Activated CD4-positive, alpha-beta memory T cell treated with anti-CD3 and anti-CD28 coated beads, Interleukin-2, amount 10 ng/mL, durations not matched to agents 7 days and 5 days (primary cell): ENCODE data around the gene MCCC2. TPM values are rescaled to one million over a fixed set of nuclear protein-coding genes. Genes with fewer than 3 reads are reported as not detected.
"Not testable (repeated sequence)": the region's sequence is repeated elsewhere in the genome, so short reads cannot be mapped to it uniquely, and the experiment has no call there.

ENCODE experiments used
- CTCF ChIA-PET: fragments of 350-600 bp; sonication (Branson Sonifier 250); formaldehyde crosslinking; loops from one replicate; lab custom pipeline; 2021; ENCODE audit warnings: antibody characterized with exemption, inconsistent platforms; lab: Charles Lee
- POLR2A ChIA-PET: fragments of 350-600 bp; sonication (Branson Sonifier 250); formaldehyde crosslinking; loops from one replicate; lab custom pipeline; 2021; ENCODE audit warnings: antibody characterized with exemption; lab: Charles Lee
- DNase-seq: peaks from one replicate; pipeline ENCODE4 v3.0.0-alpha.2; 2020
- H3K27ac Mint-ChIP-seq: one replicate; pipeline ENCODE4 v1.8.0; 2021; ENCODE audit warnings: mild to moderate bottlenecking, mixed read lengths
- H3K27me3 Mint-ChIP-seq: one replicate; pipeline ENCODE4 v1.8.0; 2021; ENCODE audit warnings: mixed read lengths
- H3K36me3 Mint-ChIP-seq: one replicate; pipeline ENCODE4 v1.8.0; 2021; ENCODE audit warnings: low read depth, mixed read lengths
- H3K4me1 Mint-ChIP-seq: one replicate; pipeline ENCODE4 v1.8.0; 2021; ENCODE audit warnings: mixed read lengths
- H3K4me3 Mint-ChIP-seq: one replicate; pipeline ENCODE4 v1.8.0; 2021; ENCODE audit warnings: mild to moderate bottlenecking, mixed read lengths
- H3K9me3 Mint-ChIP-seq: one replicate; pipeline ENCODE4 v1.8.0; 2021; ENCODE audit warnings: mixed read lengths
- total RNA-seq, 2 experiments: library from RNA; stranded (reverse); gene quantifications; one replicate each; pipeline ENCODE4 v1.2.3, GENCODE V29; 2021

The MCCC2 gene
- total RNA-seq, 2 experiments from 2014 or later, result 34.9 to 36.2 TPM

DNA sequence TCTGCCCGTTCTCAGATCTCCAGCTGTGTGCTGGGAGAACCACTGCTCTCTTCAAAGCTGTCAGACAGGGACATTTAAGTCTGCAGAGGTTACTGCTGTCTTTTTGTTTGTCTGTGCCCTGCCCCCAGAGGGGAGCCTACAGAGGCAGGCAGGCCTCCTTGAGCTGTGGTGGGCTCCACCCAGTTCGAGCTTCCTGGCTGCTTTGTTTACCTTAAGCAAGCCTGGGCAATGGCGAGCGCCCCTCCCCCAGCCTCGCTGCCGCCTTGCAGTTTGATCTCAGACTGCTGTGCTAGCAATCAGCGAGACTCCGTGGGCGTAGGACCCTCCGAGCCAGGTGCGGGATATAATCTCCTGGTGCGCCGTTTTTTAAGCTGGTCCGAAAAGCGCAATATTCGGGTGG lies 22.8 kb downstream of the MCCC2 start:
- H3K36me3 Mint-ChIP-seq, result peaks cover 24% of the 10 kb centered on the region
- H3K4me1 Mint-ChIP-seq, CTCF ChIA-PET, H3K27me3 Mint-ChIP-seq, H3K9me3 Mint-ChIP-seq, H3K4me3 Mint-ChIP-seq, H3K27ac Mint-ChIP-seq: not testable (repeated sequence)
- POLR2A ChIA-PET, result interaction anchor here (1.5 kb wide), 1 partner anchor 9 kb away, joined by 6 read pairs; no protein-coding TSS in a partner anchor
- peak; percentile 35 for DNase-seq

DNA sequence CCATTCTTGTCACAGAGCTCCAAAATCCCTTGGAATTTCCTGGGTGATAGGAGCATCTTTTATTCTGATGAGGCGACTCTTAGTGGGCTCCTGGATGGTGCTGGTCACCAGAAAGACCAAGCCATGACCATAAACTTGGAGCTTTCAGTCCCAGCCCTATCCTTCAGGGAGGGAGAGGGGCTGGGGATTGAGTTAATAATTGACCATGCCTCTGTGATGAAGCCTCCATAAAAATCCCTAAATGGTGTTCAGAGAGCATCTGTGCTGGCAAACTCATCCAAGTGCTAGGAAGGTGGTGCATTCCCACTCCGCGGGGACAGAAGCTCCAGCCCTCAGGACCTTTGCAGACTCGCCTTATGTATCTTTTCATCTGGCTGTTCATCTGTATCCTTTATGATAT lies 28.7 kb downstream of the MCCC2 start:
- no peaks in the 10 kb centered on the region for H3K9me3 Mint-ChIP-seq
- POLR2A ChIA-PET, result no interaction called here
- H3K4me3 Mint-ChIP-seq, result no peak overlapping the region
- H3K27me3 Mint-ChIP-seq, result no peaks in the 10 kb centered on the region
- H3K36me3 Mint-ChIP-seq, result peaks cover 40% of the 10 kb centered on the region
- peaks cover 2% of the 10 kb centered on the region for H3K4me1 Mint-ChIP-seq
- no peak for DNase-seq
- CTCF ChIA-PET, result no interaction called here
- no peak overlapping the region for H3K27ac Mint-ChIP-seq

DNA sequence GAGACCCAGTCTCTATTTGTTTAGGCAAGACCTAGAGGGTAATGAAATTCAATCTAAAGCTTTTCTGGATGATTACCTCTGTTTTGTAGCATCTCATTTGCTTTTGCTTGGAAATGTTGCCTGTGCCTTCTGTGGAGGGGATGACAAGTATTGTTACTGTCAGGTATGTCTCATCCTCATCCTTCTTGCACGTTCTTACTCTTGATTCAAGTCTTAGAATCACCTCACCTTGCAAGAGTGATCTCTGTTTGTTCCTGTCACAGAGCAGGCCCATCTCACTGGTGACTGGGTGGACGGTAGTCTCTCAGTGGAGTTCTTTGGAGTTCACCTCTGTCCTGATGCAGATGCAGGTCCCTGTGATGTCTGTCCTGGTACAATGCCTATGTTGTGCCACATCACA lies 33.5 kb downstream of the MCCC2 start:
- H3K36me3 Mint-ChIP-seq, result peaks cover 54% of the 10 kb centered on the region
- no peak overlapping the region for H3K27ac Mint-ChIP-seq
- POLR2A ChIA-PET, result no interaction called here
- no peaks in the 10 kb centered on the region for H3K27me3 Mint-ChIP-seq
- CTCF ChIA-PET, result no interaction called here
- DNase-seq, result no peak
- H3K9me3 Mint-ChIP-seq, result no peaks in the 10 kb centered on the region
- H3K4me3 Mint-ChIP-seq, result no peak overlapping the region
- H3K4me1 Mint-ChIP-seq, result peaks cover 5% of the 10 kb centered on the region

DNA sequence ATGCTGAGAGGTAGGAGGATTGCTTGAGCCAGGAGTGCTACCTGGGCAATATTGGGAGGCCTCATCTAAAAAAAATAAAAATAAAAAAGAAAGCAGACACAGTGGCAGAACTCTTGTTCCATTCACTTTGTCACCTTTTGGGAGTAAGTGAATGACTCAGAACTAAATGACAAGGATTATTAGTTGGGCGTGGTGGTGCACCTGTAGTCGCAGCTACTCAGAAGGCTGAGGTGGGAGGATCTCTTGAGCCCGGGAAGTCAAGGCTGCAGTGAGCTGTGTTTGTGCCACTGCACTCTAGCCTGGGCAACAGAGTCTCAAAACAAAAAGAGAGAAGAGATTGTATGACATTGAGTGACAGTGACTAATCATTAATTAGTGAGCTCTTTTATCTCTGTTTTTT lies 34.1 kb downstream of the MCCC2 start:
- no peaks in the 10 kb centered on the region for H3K9me3 Mint-ChIP-seq
- no peak for DNase-seq
- H3K27ac Mint-ChIP-seq, result no peak overlapping the region
- H3K4me3 Mint-ChIP-seq, result no peak overlapping the region
- no peaks in the 10 kb centered on the region for H3K27me3 Mint-ChIP-seq
- ChIA-PET POLR2A (no interaction called here), CTCF (no interaction called here)
- H3K36me3 Mint-ChIP-seq, result peaks cover 49% of the 10 kb centered on the region
- peaks cover 5% of the 10 kb centered on the region for H3K4me1 Mint-ChIP-seq

DNA sequence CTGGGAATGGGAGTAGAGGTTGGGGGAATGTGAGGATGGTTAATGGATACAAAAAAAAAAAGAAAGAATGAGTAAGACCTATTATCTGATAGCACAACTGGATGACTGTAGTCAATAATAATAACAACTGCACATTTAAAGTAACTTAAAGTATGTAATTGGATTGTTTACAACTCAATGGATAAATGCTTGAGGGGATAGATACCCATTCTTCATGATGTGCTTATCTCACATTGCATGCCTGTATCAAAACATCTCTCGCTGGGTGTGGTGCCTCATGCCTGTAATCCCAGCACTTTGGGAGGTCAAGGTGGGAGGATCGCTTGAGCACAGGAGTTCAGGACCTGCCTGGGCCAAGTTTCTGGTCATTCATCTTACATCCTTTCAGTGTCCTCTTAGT lies 34.6 kb downstream of the MCCC2 start:
- H3K36me3 Mint-ChIP-seq, result peaks cover 45% of the 10 kb centered on the region
- ChIA-PET POLR2A (no interaction called here), CTCF (no interaction called here)
- no peak for DNase-seq
- H3K27me3 Mint-ChIP-seq, result no peaks in the 10 kb centered on the region
- H3K9me3 Mint-ChIP-seq, result no peaks in the 10 kb centered on the region
- H3K27ac Mint-ChIP-seq, result no peak overlapping the region
- H3K4me1 Mint-ChIP-seq, result peaks cover 5% of the 10 kb centered on the region
- H3K4me3 Mint-ChIP-seq, result no peak overlapping the region

DNA sequence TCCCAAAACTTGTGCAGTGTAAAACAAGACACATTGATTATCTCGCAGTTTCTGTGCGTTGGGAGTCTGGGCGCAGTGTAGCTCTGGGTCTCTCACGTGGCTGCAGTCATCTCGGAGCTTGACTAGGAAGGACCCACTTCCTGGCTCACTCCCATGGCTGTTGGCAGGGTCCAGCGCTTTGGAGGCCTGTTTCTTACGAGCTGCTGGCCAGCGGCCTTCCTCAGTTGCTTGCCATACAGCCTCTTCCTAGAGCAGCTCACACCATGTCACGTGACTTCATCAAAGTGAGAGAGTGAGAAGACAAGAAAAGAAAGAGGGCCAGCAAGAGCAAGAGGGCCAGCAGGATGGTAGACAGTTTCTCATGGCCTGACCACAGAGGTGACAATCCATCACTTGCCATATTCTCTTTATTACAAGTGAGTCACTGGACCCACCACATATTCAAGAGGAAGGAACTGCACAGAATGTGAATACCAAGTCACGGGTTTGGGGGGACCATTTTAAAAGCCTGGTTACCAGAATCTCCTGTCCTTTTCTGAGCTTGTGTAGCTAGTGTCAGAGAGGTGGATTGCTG lies 36.2 kb downstream of the MCCC2 start:
- ChIA-PET CTCF (no interaction called here), POLR2A (no interaction called here)
- Mint-ChIP-seq H3K4me3 (no peak overlapping the region), H3K27me3 (no peaks in the 10 kb centered on the region), H3K4me1 (peaks cover 5% of the 10 kb centered on the region), H3K36me3 (peaks cover 42% of the 10 kb centered on the region), H3K27ac (no peak overlapping the region), H3K9me3 (peaks cover 2% of the 10 kb centered on the region)
- DNase-seq, result no peak

DNA sequence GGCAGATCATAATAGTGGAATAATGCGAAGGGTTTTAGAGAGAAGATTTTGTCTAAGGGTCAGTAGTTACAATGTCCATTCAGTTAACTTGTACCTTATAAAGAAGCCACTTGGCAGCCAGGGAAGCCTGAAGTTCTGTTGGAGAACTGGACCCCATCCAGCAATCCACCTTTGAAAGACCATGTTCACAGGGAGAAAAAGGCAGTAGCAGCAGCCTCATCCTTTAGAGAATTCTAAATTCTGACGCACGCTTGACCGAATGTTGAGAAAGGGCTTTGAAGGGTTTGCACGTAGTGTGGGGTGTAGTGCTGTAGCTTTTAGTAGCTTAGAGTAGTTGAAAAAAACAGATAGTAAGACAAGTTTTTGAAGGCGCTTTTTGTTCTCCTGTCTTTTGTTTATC lies 42.8 kb downstream of the MCCC2 start:
- peaks cover 36% of the 10 kb centered on the region for H3K36me3 Mint-ChIP-seq
- H3K4me1 Mint-ChIP-seq, result peaks cover 2% of the 10 kb centered on the region
- ChIA-PET POLR2A (no interaction called here), CTCF (no interaction called here)
- H3K27ac Mint-ChIP-seq, result no peak overlapping the region
- no peaks in the 10 kb centered on the region for H3K27me3 Mint-ChIP-seq
- H3K4me3 Mint-ChIP-seq, result no peak overlapping the region
- no peak for DNase-seq
- H3K9me3 Mint-ChIP-seq, result peaks cover 2% of the 10 kb centered on the region

DNA sequence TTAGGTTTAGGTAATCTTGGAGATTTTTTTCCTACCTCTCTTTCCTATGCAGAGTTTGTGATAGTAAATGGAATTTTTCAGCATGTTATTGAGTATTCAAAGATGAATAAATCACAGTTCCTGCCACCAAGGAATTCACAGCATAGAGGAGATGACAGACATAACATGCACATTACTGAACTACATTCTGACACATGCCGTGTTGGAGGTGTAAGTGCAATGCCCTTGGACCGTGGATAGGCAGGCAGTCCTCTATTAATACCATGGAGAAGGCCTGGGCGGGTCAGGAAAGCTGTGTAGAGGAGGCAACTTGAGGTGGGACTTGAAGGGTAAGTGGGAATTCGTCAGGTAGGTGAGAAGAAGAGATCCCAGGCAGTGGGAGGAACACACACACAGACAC lies 43.9 kb downstream of the MCCC2 start:
- Mint-ChIP-seq H3K9me3 (peaks cover 2% of the 10 kb centered on the region), H3K27me3 (no peaks in the 10 kb centered on the region), H3K36me3 (peaks cover 37% of the 10 kb centered on the region), H3K4me3 (no peak overlapping the region), H3K27ac (no peak overlapping the region), H3K4me1 (no peaks in the 10 kb centered on the region)
- ChIA-PET CTCF (no interaction called here), POLR2A (no interaction called here)
- no peak for DNase-seq

DNA sequence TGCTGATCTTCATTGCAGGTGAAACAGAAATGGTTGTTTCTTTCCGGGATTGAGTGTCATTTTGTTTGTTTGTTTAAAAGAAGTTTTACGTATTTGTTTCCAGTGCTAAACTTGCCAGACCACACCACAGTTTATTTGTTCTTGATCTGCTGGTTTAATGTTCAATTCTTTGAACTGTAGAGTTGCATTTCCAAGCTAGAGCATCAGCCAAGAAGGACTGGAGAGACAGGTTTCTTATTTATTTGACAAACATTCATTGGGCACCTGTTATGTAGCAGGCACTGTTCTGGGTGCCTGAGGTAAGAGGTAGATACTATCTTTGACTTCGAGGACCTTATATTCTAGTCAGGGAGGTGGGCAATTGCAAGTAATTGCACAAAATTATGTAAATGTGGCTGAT lies 45.0 kb downstream of the MCCC2 start:
- H3K4me1 Mint-ChIP-seq, result no peaks in the 10 kb centered on the region
- H3K4me3 Mint-ChIP-seq, result no peak overlapping the region
- no peaks in the 10 kb centered on the region for H3K27me3 Mint-ChIP-seq
- POLR2A ChIA-PET, result no interaction called here
- H3K27ac Mint-ChIP-seq, result no peak overlapping the region
- H3K9me3 Mint-ChIP-seq, result no peaks in the 10 kb centered on the region
- CTCF ChIA-PET, result no interaction called here
- DNase-seq, result no peak
- H3K36me3 Mint-ChIP-seq, result peaks cover 33% of the 10 kb centered on the region

DNA sequence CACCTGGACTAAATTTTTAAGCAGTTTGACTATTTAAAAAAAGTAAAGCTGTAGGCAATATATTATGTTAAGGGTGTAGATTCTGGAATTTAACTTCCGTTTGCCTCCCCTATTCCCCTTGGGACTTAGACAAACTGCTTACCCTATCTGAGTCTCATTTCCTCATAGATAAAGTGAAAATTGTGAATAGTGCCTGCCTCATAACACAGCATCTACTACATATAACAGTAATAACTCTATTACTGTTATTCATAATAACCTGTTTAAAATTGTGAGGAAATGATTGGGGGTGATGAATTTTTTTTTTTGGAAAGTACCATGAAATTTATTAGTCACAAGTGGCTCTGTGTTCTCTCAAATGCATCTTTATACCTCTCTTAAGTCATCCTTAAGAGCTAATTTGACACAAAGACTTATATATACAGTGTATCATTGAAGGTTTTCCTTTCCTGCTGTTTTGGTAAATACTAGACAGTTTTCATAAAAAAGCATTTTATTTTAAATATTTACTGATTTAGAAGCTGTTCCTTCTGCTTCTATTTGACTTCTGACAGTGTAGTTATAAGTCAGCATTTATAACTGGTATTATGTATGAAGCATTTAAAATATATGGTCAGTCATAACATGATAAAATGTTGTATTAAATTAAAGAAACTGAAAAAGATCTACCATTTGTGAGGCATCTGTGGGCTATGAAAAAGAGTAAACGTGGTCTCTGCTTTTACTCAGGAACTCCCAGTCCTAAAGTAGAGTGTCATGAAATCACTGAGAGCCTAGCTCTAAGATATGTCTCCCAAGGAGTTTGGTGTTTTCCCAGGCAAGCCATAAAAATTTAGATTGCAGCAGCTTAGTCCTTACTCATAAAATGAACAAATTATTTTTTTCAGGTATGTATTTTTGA lies 46.4 kb downstream of the MCCC2 start:
- ChIA-PET CTCF (no interaction called here), POLR2A (no interaction called here)
- H3K4me3 Mint-ChIP-seq, result no peak overlapping the region
- no peaks in the 10 kb centered on the region for H3K4me1 Mint-ChIP-seq
- H3K36me3 Mint-ChIP-seq, result peaks cover 36% of the 10 kb centered on the region
- H3K27ac Mint-ChIP-seq, result no peak overlapping the region
- no peak for DNase-seq
- H3K27me3 Mint-ChIP-seq, result no peaks in the 10 kb centered on the region
- no peaks in the 10 kb centered on the region for H3K9me3 Mint-ChIP-seq

DNA sequence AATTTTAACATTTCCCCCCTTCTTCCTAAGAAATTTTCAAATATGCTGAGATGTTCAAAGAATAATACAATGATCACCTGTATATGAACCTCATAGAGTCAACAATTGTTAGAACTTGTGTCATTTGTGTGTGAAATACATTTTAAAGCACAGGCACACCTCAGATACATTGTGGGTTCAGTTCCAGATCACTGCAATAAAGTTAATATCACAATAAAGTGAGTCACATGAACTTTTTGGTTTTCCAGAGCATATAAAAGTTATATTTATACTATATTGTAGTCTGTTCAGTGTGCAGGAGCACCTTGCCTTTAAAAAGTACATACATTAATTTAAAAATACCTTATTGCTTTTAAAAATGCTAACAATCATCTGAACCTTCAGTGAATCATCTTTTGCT lies 50.0 kb downstream of the MCCC2 start:
- no peaks in the 10 kb centered on the region for H3K9me3 Mint-ChIP-seq
- POLR2A ChIA-PET, result no interaction called here
- no peak overlapping the region for H3K4me3 Mint-ChIP-seq
- H3K36me3 Mint-ChIP-seq, result peaks cover 32% of the 10 kb centered on the region
- no peak overlapping the region for H3K27ac Mint-ChIP-seq
- DNase-seq, result no peak
- no peaks in the 10 kb centered on the region for H3K27me3 Mint-ChIP-seq
- CTCF ChIA-PET, result no interaction called here
- H3K4me1 Mint-ChIP-seq, result peaks cover 5% of the 10 kb centered on the region

DNA sequence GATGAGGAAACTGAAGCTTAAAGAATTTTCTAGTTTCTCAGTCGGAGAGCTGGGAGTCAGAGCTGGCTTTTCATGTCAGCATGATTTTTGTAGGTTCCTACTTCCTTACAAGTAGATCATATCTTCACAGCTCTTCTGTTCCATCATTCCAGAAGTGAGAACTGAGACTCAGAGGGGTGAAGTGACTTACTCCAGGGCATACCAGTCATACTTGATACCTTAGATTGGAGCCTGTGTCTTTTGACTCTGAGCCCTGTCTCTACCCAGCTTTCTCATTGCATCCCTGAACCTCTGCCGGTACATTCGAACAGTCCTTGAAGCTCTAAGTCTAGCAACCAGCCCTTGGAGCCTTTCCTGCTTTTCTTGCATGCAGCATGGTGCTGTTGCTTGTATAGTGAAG lies 53.3 kb downstream of the MCCC2 start:
- Mint-ChIP-seq H3K4me3 (no peak overlapping the region), H3K4me1 (peaks cover 5% of the 10 kb centered on the region), H3K36me3 (peaks cover 24% of the 10 kb centered on the region), H3K27ac (no peak overlapping the region), H3K9me3 (no peaks in the 10 kb centered on the region), H3K27me3 (no peaks in the 10 kb centered on the region)
- ChIA-PET CTCF (no interaction called here), POLR2A (no interaction called here)
- no peak for DNase-seq

DNA sequence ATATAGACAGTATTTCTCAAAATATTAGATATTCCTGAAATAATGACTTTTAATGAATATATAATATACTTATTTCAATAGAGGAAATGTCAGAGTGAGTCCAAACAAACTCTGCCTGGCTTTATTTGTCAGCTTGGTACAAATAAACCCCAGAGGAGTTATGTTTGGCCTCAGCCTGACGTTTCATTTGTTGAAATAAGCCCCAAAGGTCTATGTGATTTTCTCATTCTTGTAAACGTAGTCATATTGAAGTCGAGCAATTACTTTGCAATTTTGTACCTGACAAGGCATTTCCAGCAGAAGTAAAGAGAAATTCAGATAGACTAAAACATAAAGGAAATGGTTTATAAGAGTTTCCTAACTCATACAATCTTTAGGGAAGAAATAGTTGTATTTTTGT lies 57.9 kb downstream of the MCCC2 start:
- H3K36me3 Mint-ChIP-seq, result peaks cover 44% of the 10 kb centered on the region

DNA sequence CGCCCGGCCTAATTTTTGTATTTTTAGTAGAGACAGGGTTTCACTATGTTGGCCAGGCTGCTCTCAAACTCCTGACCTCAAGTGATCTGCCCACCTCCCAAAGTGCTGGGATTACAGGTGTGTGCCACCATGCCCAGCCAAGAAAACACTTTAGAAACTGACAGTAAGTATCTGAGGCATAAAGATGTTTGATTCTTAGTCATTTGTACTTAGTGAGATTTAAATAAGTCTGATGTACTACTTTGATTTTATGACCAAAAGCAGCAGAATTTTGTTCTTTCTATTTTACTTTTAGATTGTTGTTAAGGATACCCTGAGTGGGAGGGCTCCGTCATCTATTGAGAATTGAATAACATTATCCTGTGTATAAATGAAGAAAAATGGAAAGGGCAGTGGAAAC lies 63.8 kb downstream of the MCCC2 start:
- CTCF ChIA-PET, H3K27me3 Mint-ChIP-seq, POLR2A ChIA-PET, H3K4me1 Mint-ChIP-seq, H3K27ac Mint-ChIP-seq, DNase-seq, H3K4me3 Mint-ChIP-seq, H3K9me3 Mint-ChIP-seq: not testable (repeated sequence)
- peaks cover 63% of the 10 kb centered on the region for H3K36me3 Mint-ChIP-seq

More for the DNA sequence above, 57.9 kb downstream of the MCCC2 start:
- H3K9me3 Mint-ChIP-seq, result no peaks in the 10 kb centered on the region
- no peaks in the 10 kb centered on the region for H3K4me1 Mint-ChIP-seq
- no peak overlapping the region for H3K27ac Mint-ChIP-seq
- ChIA-PET POLR2A (no interaction called here), CTCF (no interaction called here)
- H3K27me3 Mint-ChIP-seq, result no peaks in the 10 kb centered on the region
- no peak overlapping the region for H3K4me3 Mint-ChIP-seq
- no peak for DNase-seq
